Ishikawa (cell line): Measurements from ENCODE around the gene EXOC3L2.

Source experiments
- CEBPB ChIP-seq: IDR thresholded peaks from 2 replicates; pipeline ENCODE4 v1.6.1; 2012
- CREB1 ChIP-seq: IDR thresholded peaks from 2 replicates; pipeline ENCODE4 v1.6.1; 2012; ENCODE audit warnings: low read depth
- EP300 ChIP-seq: IDR thresholded peaks from 2 replicates; pipeline ENCODE4 v1.6.1; 2012; ENCODE audit warnings: borderline replicate concordance
- FOXM1 ChIP-seq: IDR thresholded peaks from 2 replicates; pipeline ENCODE4 v1.6.1; 2012; ENCODE audit warnings: low read depth, borderline replicate concordance
- TAF1 ChIP-seq: IDR thresholded peaks from 2 replicates; pipeline ENCODE4 v1.6.1; 2012; ENCODE audit warnings: low read depth, mild to moderate bottlenecking
- TF ChIP-seq, protein P1 (sequence below): IDR thresholded peaks from 2 replicates; pipeline ENCODE4 v1.6.1; 2012
- TF ChIP-seq, protein P2 (sequence below): IDR thresholded peaks from 2 replicates; pipeline ENCODE4 v1.6.1; 2012

DNA sequence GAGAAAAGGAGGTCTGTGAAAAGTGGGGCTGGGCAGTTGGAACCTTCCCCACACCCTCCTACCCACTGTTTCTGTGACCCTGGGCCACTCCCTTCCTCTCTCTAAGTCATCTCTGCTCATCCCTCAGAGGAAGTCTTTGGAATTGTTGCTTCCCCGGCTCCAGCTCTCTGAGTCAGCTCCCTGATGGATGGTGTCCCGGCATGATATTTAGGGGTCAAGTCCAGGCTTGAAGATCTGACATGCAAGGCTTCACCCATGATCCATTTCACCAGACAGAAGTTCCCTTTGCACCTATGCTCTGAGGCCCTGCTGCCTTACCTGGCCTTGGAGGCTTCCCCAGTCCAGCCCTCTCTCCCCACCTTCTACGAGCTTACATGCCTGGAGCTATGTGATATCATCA, 13.3 kb downstream of the EXOC3L2 start:
- TF ChIP-seq CEBPB (no peak), CREB1 (no peak), EP300 (no peak), FOXM1 (no peak), TAF1 (no peak)
- TF ChIP-seq, protein P1, sequence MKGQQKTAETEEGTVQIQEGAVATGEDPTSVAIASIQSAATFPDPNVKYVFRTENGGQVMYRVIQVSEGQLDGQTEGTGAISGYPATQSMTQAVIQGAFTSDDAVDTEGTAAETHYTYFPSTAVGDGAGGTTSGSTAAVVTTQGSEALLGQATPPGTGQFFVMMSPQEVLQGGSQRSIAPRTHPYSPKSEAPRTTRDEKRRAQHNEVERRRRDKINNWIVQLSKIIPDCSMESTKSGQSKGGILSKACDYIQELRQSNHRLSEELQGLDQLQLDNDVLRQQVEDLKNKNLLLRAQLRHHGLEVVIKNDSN: no peak
- TF ChIP-seq, protein P2, sequence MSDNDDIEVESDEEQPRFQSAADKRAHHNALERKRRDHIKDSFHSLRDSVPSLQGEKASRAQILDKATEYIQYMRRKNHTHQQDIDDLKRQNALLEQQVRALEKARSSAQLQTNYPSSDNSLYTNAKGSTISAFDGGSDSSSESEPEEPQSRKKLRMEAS: no peak
